GM12875 (cell line): ENCODE measurements around the gene SEC14L2.

Source experiments
- H3K4me3 ChIP-seq: one replicate; pipeline ENCODE4 v1.5.1; 2011; ENCODE audit warnings: low read depth, low read length, control low read depth
- CTCF ChIP-seq: IDR thresholded peaks from 2 replicates; pipeline ENCODE4 v1.5.1; 2011; ENCODE audit warnings: low read depth, mild to moderate bottlenecking, control low read depth, inconsistent platforms, low read length, moderate library complexity, borderline replicate concordance; ENCODE audit not compliant: insufficient read depth

SEC14L2 gene

GRCh38 chr22:30426388-30427353 lies 29.9 kb downstream of the SEC14L2 start:
- peak; percentile 81 for TF ChIP-seq CTCF
- H3K4me3 ChIP-seq = peak overlapping the region; percentile 58

- no peak overlapping the region for H3K4me3 ChIP-seq
- no peak for TF ChIP-seq CTCF
Observed at GRCh38 chr22:30427871-30428270, 31.1 kb downstream of the SEC14L2 start.

- no peak overlapping the region for H3K4me3 ChIP-seq
- TF ChIP-seq CTCF = no peak
Observed at GRCh38 chr22:30429887-30430286, 33.1 kb downstream of the SEC14L2 start.

- no peak for TF ChIP-seq CTCF
- no peak overlapping the region for H3K4me3 ChIP-seq
Observed at GRCh38 chr22:30430933-30431332, 34.1 kb downstream of the SEC14L2 start.

GRCh38 chr22:30432096-30432495 lies 35.3 kb downstream of the SEC14L2 start:
- no peak for TF ChIP-seq CTCF
- no peak overlapping the region for H3K4me3 ChIP-seq

GRCh38 chr22:30432520-30432919 lies 35.7 kb downstream of the SEC14L2 start:
- H3K4me3 ChIP-seq = no peak overlapping the region
- no peak for TF ChIP-seq CTCF

- H3K4me3 ChIP-seq = no peak overlapping the region
- no peak for TF ChIP-seq CTCF
Observed at GRCh38 chr22:30433227-30433626, 36.4 kb downstream of the SEC14L2 start.
